HepG2 (cell line): ENCODE measurements around the gene NCKIPSD. TPM values are rescaled to one million over a fixed set of nuclear protein-coding genes. Genes with fewer than 3 reads are reported as not detected.
A peak's percentile ranks its signal among the peaks of the same experiment; 100 is the strongest.

Experiments used
- BCL6 ChIP-seq: IDR thresholded peaks from 2 replicates; pipeline ENCODE4 v1.6.1; 2016; ENCODE audit warnings: missing genetic modification reagents, missing compliant biosample characterization
- BORCS8-MEF2B ChIP-seq: sonication (generic); formaldehyde crosslinking; IDR thresholded peaks from 2 replicates; pipeline ENCODE4 v1.8.0; 2022; ENCODE audit warnings: mild to moderate bottlenecking, missing genetic modification reagents
- DNMT3B ChIP-seq: conservative IDR thresholded peaks from 2 replicates; pipeline ENCODE4 v1.6.1; 2016; ENCODE audit warnings: missing biosample characterization, control low read depth
- E2F5 ChIP-seq: sonication (generic); formaldehyde crosslinking; conservative IDR thresholded peaks from 2 replicates; pipeline ENCODE4 v1.4.0; 2020; ENCODE audit warnings: missing genetic modification reagents
- ELF1 ChIP-seq: sonication (generic); formaldehyde crosslinking; IDR thresholded peaks from 2 replicates; pipeline ENCODE4 v1.4.0; 2020; ENCODE audit warnings: missing genetic modification reagents
- ETS1 ChIP-seq: sonication (generic); formaldehyde crosslinking; IDR thresholded peaks from 2 replicates; pipeline ENCODE4 v1.4.0; 2020; ENCODE audit warnings: missing genetic modification reagents
- HNRNPK ChIP-seq: fragments of 200-400 bp; formaldehyde crosslinking; IDR thresholded peaks from 2 replicates; pipeline ENCODE4 v1.6.1; 2018; ENCODE audit warnings: low read length, low read depth, moderate library complexity, mild to moderate bottlenecking; ENCODE audit not compliant: poor library complexity, severe bottlenecking
- KDM5A ChIP-seq: fragments of 200-600 bp; sonication (generic); IDR thresholded peaks from 2 replicates; pipeline ENCODE4 v1.7.0; 2018; ENCODE audit warnings: antibody characterized with exemption, mild to moderate bottlenecking, low read length, borderline replicate concordance
- PLRG1 ChIP-seq: fragments of 450-650 bp; conservative IDR thresholded peaks from 2 replicates; pipeline ENCODE4 v1.6.1; 2016
- RAD51 ChIP-seq: fragments of 450-650 bp; IDR thresholded peaks from 2 replicates; pipeline ENCODE4 v1.6.1; 2016; ENCODE audit warnings: borderline replicate concordance
- ZBTB25 ChIP-seq: IDR thresholded peaks from 2 replicates; pipeline ENCODE4 v1.6.1; 2018; ENCODE audit warnings: missing genetic modification reagents
- ZBTB38 ChIP-seq: sonication (generic); formaldehyde crosslinking; IDR thresholded peaks from 2 replicates; pipeline ENCODE4 v1.5.1; 2020; ENCODE audit warnings: mild to moderate bottlenecking, missing genetic modification reagents
- ZFAT ChIP-seq: sonication (generic); formaldehyde crosslinking; conservative IDR thresholded peaks from 2 replicates; pipeline ENCODE4 v1.8.1; 2023; ENCODE audit warnings: missing genetic modification reagents, inconsistent platforms
- ZNF142 ChIP-seq: sonication (generic); formaldehyde crosslinking; IDR thresholded peaks from 2 replicates; pipeline ENCODE4 v1.4.0; 2020; ENCODE audit warnings: missing genetic modification reagents
- ZNF230 ChIP-seq: sonication (generic); formaldehyde crosslinking; IDR thresholded peaks from 2 replicates; pipeline ENCODE4 v1.4.0; 2020; ENCODE audit warnings: mild to moderate bottlenecking, missing genetic modification reagents
- ZNF691 ChIP-seq: sonication (generic); formaldehyde crosslinking; IDR thresholded peaks from 2 replicates; pipeline ENCODE4 v1.4.0; 2020; ENCODE audit warnings: missing genetic modification reagents, low read depth, mild to moderate bottlenecking, borderline replicate concordance
- ZNF784 ChIP-seq: sonication (generic); formaldehyde crosslinking; IDR thresholded peaks from 2 replicates; pipeline ENCODE4 v1.5.1; 2020; ENCODE audit warnings: missing genetic modification reagents, mild to moderate bottlenecking, borderline replicate concordance
- ZNF891 ChIP-seq: sonication (generic); formaldehyde crosslinking; IDR thresholded peaks from 2 replicates; pipeline ENCODE4 v1.5.0; 2020; ENCODE audit warnings: mild to moderate bottlenecking, missing genetic modification reagents
- polyA plus RNA-seq, 8 experiments: library from polyadenylated mRNA; depleted of rRNA in 3 of 8; stranded (reverse) in 7 of 8; unstranded in 1 of 8; fragments of >200 nt; fragmentation: Illumina TruSeq in 4 of 8; extraction: Trizol in 4 of 8; gene quantifications; 2 replicates each; pipeline versions ENCODE4 v1.2.1 to v1.2.3, GENCODE V29; 2011 to 2016; ENCODE audit warnings: low read depth in 4 of 8, missing spikeins in 1 of 8, mixed read lengths in 1 of 8; ENCODE audit not compliant: insufficient read depth in 1 of 8
- total RNA-seq, 5 experiments: library from RNA; depleted of rRNA; stranded (reverse); fragments of >200 nt; fragmentation: Illumina TruSeq; extraction: Trizol; gene quantifications; 2 replicates each; pipeline ENCODE4 v1.2.3, GENCODE V29; 2016; ENCODE audit warnings: low read depth in 1 of 5

NCKIPSD gene
- total and polyA plus RNA-seq, 2 of the 13 experiments (the other 11 are each of a cell fraction or from before 2014, with no cell fraction given), result 13.5 to 35.2 TPM

- TF ChIP-seq E2F5 (CRISPR knock-in tag) (no peak), PLRG1 (no peak), KDM5A (peak; percentile 57; the same call in 1 of the 2 replicates), ZBTB25 (CRISPR knock-in tag) (peak; percentile 92), ZNF142 (CRISPR knock-in tag) (0 out of 2 replicates have a peak, but pooled peaks have one; percentile 58), ZNF691 (CRISPR knock-in tag) (0 out of 2 replicates have a peak, but pooled peaks have one; percentile 35), RAD51 (no peak), ZNF230 (CRISPR knock-in tag) (peak; percentile 90), ZFAT (no peak), ZBTB38 (CRISPR knock-in tag) (no peak), ELF1 (peak; percentile 93), ETS1 (peak; percentile 85; the same call in 1 of the 2 replicates), BCL6 (CRISPR knock-in tag) (0 out of 2 replicates have a peak, but pooled peaks have one; percentile 28), BORCS8-MEF2B (CRISPR knock-in tag) (peak; percentile 75), DNMT3B (CRISPR knock-in tag) (no peak), ZNF784 (CRISPR knock-in tag) (0 out of 2 replicates have a peak, but pooled peaks have one; percentile 77), HNRNPK (no peak), ZNF891 (CRISPR knock-in tag) (peak; percentile 87; the same call in 1 of the 2 replicates)
Measured at GRCh38 chr3:48663489-48664312, 22.0 kb downstream of the NCKIPSD start (continued).
